ENCODE measurements around the gene CERT1.

- TF ChIP-seq CTCF (IDR thresholded peaks at IDR 0.05) (peak in 2 of 4 experiments; percentile 21 to 24), POLR2A (IDR thresholded peaks at IDR 0.05) (peak; percentile 53 to 70)
Measured at GRCh38 chr5:75336615-75337336, 174.7 kb downstream of the CERT1 start, which contains the start of gene HMGCR.
